ENCODE results near the gene POLR3C. TPM values are rescaled to one million over a fixed set of nuclear protein-coding genes. Genes with fewer than 3 reads are reported as not detected.
"Not testable (repeated sequence)": the region's sequence is repeated elsewhere in the genome, so short reads cannot be mapped to it uniquely, and the experiment has no call there.

POLR3C gene
- total RNA-seq, 1 donor from 2014 or later = 12.2 TPM

DNA sequence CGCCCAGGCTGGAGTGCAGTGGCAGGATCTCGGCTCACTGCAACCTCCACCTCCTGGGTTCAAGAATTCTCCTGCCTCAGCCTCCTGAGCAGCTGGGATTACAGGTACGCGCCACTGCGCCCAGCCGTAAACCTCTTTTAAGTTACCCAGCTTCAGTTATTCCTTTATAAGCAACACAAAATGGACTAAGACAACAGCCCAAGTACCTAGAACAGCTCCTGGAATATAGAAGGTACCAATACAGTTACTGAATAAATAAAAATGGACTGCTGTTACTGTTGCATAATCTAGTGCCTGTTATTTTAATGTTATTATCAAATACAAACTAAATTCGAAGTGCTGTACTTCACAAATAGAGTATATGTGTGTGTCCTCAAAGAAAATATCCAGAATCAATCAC lies 17.2 kb upstream of the POLR3C start:
- intact Hi-C loops (cut with DNase I) = no loop called here
- ATAC-seq (ENCODE audit: poor library complexity) (no peak), DNase-seq (no peak)

DNA sequence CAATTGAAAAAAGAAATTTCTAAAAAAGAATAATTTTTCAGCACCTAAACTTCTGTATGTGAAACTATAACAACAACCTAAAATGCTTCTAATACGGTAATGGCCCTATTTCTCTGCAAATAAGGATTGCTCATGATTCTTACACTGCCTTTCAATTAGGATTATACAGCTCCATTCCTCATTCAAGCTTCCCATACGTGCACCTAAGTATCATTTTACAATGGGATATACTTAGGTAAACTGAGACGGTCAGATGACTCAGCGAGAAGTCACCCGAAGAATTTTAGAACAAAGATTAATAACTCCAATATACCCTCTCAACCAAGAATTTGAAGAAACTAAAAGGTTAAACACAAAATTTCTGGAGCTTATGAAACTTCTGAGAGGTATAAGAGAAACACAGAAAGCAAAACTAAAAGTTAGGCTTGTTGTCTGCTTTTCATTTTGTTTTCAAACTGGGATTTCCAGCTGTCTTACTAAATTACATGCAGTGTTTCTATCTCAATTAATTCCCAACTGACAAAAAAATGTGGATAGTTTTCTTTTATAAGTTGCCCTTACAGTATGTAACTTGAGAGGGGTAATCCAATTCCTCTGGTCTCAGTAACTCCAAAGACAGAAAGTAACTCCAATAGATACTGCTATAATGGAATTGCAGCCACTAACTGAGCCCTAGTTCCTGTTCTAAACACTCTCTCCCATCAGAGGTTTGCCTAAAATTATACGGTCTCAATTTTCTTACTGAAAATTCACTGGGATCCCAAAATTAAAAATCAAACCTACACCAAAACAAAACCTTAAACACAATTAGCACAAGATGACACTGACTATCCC lies 10.8 kb upstream of the POLR3C start:
- intact Hi-C loops (cut with DNase I); DNase-seq: not testable (repeated sequence)
- peak; percentile 38 for ATAC-seq (ENCODE audit: poor library complexity)

DNA sequence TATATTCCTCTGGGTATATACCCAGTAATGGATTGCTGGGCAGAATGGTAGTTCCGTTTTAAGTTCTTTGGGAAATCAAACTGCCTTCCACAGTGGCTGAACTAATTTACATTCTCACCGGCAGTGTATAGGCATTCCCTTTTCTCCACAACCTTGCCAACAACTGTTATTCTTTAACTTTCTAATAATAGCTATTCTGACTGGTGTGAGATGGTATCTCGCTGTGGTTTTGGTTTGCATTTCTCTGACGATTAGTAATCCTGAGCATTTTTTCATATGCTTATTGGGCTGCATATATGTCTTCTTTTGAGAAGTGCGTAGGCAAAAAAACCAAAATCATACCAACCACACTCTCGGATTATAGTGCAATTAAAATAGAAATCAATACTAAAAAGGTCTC lies 5.9 kb upstream of the POLR3C start:
- intact Hi-C loops (cut with DNase I); DNase-seq; ATAC-seq (ENCODE audit: poor library complexity): not testable (repeated sequence)

- intact Hi-C loops (cut with DNase I); DNase-seq: not testable (repeated sequence)
- ATAC-seq (ENCODE audit: poor library complexity) = peak; percentile 10
Measured at GRCh38 chr1:145822779-145823331, 1.1 kb upstream of the POLR3C start.

GRCh38 chr1:145824499-145824842 lies 471 bp downstream of the POLR3C start:
- intact Hi-C loops (cut with DNase I) = no loop called here
- ATAC-seq (ENCODE audit: poor library complexity) = no peak
- no peak for DNase-seq

DNA sequence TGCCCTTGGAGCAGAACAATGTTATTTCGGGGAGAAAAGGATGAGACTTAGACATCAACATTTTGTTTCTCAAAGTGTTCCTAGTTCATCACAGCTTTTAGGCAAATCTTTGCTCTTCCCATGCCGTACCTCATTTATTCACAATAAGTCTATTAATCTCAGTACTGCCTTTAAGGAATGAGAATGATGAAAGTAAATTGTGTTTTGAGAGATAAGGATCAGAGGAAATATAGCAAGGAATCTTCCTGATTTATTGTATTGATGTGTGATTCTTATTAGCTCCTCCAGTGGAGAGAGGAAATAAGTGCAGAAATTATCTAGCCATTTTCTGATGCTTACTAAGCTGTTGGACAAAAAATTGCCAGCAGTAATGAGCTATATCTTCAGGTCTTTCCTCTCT lies 2.0 kb downstream of the POLR3C start:
- DNase-seq = no peak
- no peak for ATAC-seq (ENCODE audit: poor library complexity)
- intact Hi-C loops (cut with DNase I) = no loop called here

DNA sequence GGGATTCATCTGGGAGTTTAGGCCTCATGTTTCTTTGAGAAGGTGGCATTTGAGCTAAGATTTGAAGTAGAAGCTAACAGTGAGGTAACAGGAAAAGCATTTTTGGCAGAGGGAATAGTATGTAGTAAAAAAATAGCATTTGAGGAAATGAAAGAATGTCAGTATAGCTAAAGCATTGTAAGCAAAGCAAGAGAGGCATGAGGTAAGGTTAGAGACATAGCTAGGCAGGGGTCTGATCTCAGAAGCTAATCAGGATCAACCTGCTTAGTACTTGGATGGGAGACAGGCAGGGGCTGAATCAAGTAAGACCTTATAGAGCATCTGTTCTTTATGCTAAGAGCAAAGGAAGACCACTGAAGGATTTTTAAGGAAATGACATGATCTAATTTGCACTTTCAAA lies 4.0 kb downstream of the POLR3C start:
- intact Hi-C loops (cut with DNase I) = no loop called here
- ATAC-seq (ENCODE audit: poor library complexity) (no peak), DNase-seq (no peak)

GRCh38 chr1:145828367-145829026 lies 4.5 kb downstream of the POLR3C start:
- DNase-seq = no peak
- ATAC-seq (ENCODE audit: poor library complexity) = no peak
- intact Hi-C loops (cut with DNase I) = no loop called here

GRCh38 chr1:145830810-145831209 lies 6.8 kb downstream of the POLR3C start:
- DNase-seq; ATAC-seq (ENCODE audit: poor library complexity); intact Hi-C loops (cut with DNase I): not testable (repeated sequence)

GRCh38 chr1:145837656-145838055 lies 13.7 kb downstream of the POLR3C start:
- intact Hi-C loops (cut with DNase I) = no loop called here
- DNase-seq (no peak), ATAC-seq (ENCODE audit: poor library complexity) (no peak)

DNA sequence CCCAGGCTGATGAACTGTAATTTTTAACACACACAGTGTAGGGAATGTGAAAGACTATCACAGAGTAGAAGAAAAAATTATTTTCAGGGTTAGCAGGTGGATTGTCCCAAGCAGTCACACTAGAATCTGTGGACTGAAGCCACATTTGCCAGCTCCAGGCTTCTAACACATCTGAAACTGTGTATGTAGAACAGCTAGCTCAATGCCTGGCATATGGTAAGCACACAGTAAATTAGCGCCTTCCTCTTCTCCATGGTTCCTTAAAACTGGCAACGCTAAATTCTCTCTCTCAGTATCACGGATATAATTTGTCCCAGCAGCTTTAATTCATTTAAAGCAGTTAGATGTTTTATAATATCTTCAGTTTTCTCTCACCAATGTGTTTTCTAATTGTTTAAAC lies 19.0 kb downstream of the POLR3C start:
- DNase-seq (no peak), ATAC-seq (ENCODE audit: poor library complexity) (no peak)
- intact Hi-C loops (cut with DNase I) = no loop called here

GRCh38 chr1:145845144-145845513 lies 21.1 kb downstream of the POLR3C start:
- DNase-seq (no peak), ATAC-seq (ENCODE audit: poor library complexity) (peak; percentile 40)
- intact Hi-C loops (cut with DNase I) = loop anchor here (5.0 kb wide), 1 partner anchor 167 kb away; no protein-coding TSS in a partner anchor

DNA sequence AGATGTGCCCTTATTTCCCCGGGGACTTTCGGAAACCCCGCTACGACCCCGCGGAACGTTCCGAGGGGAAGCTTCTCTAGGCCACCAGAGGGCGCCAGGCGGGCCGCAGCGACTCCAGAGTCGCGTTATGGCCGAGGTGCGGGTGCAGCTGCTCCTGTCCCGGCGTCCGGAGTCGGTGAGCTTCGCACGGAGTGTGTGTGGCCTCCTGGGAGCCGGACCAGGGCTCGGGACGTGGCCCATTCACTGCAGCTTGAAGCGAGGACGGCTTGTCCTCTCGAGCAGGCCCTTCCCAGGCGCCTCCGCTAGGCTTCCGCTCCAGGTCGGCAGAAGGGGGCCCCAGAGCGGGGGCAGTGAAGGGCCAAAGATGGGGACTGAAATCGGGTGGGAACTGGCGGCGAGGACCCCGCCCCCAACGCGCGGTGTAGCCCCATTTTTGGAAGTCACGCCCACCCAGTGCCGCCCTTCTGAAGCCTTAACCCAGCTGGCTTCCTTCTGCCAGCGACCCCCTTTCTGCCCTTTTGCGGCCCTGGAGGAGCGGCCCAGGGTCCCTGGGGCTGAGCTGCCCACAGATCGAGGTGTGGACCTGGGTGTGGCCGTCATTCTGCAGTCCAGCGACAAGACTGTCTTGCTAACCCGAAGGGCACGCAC lies 21.6 kb downstream of the POLR3C start, which contains the start of gene NUDT17:
Gene NUDT17 (plus strand): TSS at position 117 of the 648 bp plus-strand sequence. CDS start 11 bp downstream, at position 128.
- intact Hi-C loops (cut with DNase I) = loop anchor here (5.0 kb wide), 1 partner anchor 167 kb away; no protein-coding TSS in a partner anchor
- ATAC-seq (ENCODE audit: poor library complexity) = peak; percentile 94

GRCh38 chr1:145846201-145846612 lies 22.2 kb downstream of the POLR3C start:
- DNase-seq (no peak), ATAC-seq (ENCODE audit: poor library complexity) (peak; percentile 62)
- intact Hi-C loops (cut with DNase I) = loop anchor here (5.0 kb wide), 1 partner anchor 166 kb away; no protein-coding TSS in a partner anchor

More for the DNA sequence above, 21.6 kb downstream of the POLR3C start, which contains the start of gene NUDT17:
- peak; percentile 90 for DNase-seq

GRCh38 chr1:145847827-145848226 lies 23.8 kb downstream of the POLR3C start:
- ATAC-seq (ENCODE audit: poor library complexity) = no peak
- intact Hi-C loops (cut with DNase I) = loop anchor here (5.0 kb wide), 1 partner anchor 164 kb away; no protein-coding TSS in a partner anchor
- no peak for DNase-seq

- ATAC-seq (ENCODE audit: poor library complexity) (no peak), DNase-seq (no peak)
- intact Hi-C loops (cut with DNase I) = loop anchor here (5.0 kb wide), 1 partner anchor 163 kb away; no protein-coding TSS in a partner anchor
Measured at GRCh38 chr1:145849356-145850160, 25.6 kb downstream of the POLR3C start.

DNA sequence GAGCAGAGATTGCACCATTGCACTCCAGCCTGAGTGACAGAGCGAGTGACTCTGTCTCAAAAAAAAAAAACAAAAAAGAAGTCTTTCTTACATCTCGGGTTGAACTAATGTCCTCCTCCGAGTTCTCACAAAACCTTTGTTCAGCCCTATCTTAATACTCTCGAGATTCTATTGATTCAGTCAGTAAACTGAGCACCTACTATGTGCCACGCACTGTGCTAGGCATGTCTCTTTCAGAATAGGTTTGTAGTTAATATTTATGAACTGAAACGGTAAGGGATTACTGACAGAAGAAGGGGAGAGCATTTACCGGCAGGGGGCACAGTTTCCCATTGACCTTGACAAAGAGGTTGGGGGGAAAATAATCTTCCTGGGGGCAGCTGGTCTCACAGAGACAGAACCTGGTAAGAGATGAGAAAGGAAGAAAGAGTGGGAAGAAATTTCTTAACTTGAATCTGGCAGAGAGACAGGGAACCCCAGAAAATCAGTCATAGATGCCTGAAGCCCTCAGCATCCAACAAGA lies 31.5 kb downstream of the POLR3C start:
- ATAC-seq (ENCODE audit: poor library complexity) = no peak
- no peak for DNase-seq
- intact Hi-C loops (cut with DNase I) = loop anchor here (5.0 kb wide), 1 partner anchor 52 kb away; no protein-coding TSS in a partner anchor

GRCh38 chr1:145857170-145857569 lies 33.2 kb downstream of the POLR3C start:
- intact Hi-C loops (cut with DNase I) = loop anchor here (5.0 kb wide), 1 partner anchor 50 kb away; no protein-coding TSS in a partner anchor
- no peak for DNase-seq
- no peak for ATAC-seq (ENCODE audit: poor library complexity)

Measured in Right ventricle myocardium superior (tissue), 1 donor.